ENCODE measurements around the gene SNTB2.

DNA sequence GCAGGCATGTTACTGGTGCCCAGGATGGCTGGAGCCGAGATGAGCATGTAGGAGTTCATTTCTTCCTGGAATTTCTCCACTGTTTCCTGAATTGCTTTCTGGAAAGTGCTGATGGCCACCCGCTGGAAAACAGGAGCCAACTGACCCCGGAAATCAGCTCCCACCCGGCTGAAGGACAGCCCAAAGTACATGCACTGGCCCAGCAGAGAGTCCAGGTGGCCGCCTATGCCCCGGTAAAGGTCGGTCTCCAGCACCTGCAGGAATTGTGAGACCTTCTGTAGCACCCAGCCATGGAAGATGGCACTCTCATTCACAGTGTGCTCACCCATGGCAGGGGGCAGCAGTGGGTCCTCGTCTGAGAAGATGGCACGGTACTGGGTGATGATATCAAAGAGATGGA, 147.7 kb downstream of the SNTB2 start:
- TF ChIP-seq POLR2A (IDR thresholded peaks at IDR 0.05) (no peak), CTCF (IDR thresholded peaks at IDR 0.05) (no peak)
